ENCODE measurements around the gene EPHB1.

The EPHB1 gene

GRCh38 chr3:134839422-134839821 is 44.4 kb downstream of the EPHB1 start:
- Histone ChIP-seq H3K27ac (no peak overlapping the region), H3K4me3 (no peak overlapping the region)

- no peak overlapping the region for H3K27ac ChIP-seq
- H3K4me3 ChIP-seq = no peak overlapping the region
Measured at GRCh38 chr3:134839990-134840389, 44.9 kb downstream of the EPHB1 start.

- Histone ChIP-seq H3K4me3 (no peak overlapping the region), H3K27ac (no peak overlapping the region)
Measured at GRCh38 chr3:134840459-134840858, 45.4 kb downstream of the EPHB1 start.

GRCh38 chr3:134846084-134846483 is 51.0 kb downstream of the EPHB1 start:
- Histone ChIP-seq H3K4me3 (no peak overlapping the region), H3K27ac (no peak overlapping the region)

GRCh38 chr3:134846911-134847317 is 51.9 kb downstream of the EPHB1 start:
- no peak overlapping the region for H3K27ac ChIP-seq

GRCh38 chr3:134847349-134847748 is 52.3 kb downstream of the EPHB1 start:
- H3K27ac ChIP-seq = peak overlapping the region in 1 of 21 experiments; percentile 31
- H3K4me3 ChIP-seq = no peak overlapping the region

More at GRCh38 chr3:134846911-134847317, 51.9 kb downstream of the EPHB1 start:
- H3K4me3 ChIP-seq = no peak overlapping the region

- Histone ChIP-seq H3K27ac (no peak overlapping the region), H3K4me3 (no peak overlapping the region)
Measured at GRCh38 chr3:134849561-134849960, 54.5 kb downstream of the EPHB1 start.

GRCh38 chr3:134850761-134851160 is 55.7 kb downstream of the EPHB1 start:
- no peak overlapping the region for H3K27ac ChIP-seq
- H3K4me3 ChIP-seq = no peak overlapping the region

- H3K4me3 ChIP-seq = no peak overlapping the region
- H3K27ac ChIP-seq = peak overlapping the region in 1 of 21 experiments; percentile 51
Measured at GRCh38 chr3:134852132-134852531, 57.1 kb downstream of the EPHB1 start.

- Histone ChIP-seq H3K27ac (peak overlapping the region in 1 of 21 experiments; percentile 51), H3K4me3 (no peak overlapping the region)
Measured at GRCh38 chr3:134852893-134853351, 57.9 kb downstream of the EPHB1 start.

GRCh38 chr3:134854254-134854653 is 59.2 kb downstream of the EPHB1 start:
- Histone ChIP-seq H3K4me3 (no peak overlapping the region), H3K27ac (no peak overlapping the region)

- no peak overlapping the region for H3K27ac ChIP-seq
- no peak overlapping the region for H3K4me3 ChIP-seq
Measured at GRCh38 chr3:134857356-134857755, 62.3 kb downstream of the EPHB1 start.

GRCh38 chr3:134857776-134858362 is 62.8 kb downstream of the EPHB1 start:
- Histone ChIP-seq H3K27ac (no peak overlapping the region), H3K4me3 (no peak overlapping the region)

GRCh38 chr3:134858441-134859035 is 63.5 kb downstream of the EPHB1 start:
- Histone ChIP-seq H3K4me3 (no peak overlapping the region), H3K27ac (no peak overlapping the region)

GRCh38 chr3:134859341-134859740 is 64.3 kb downstream of the EPHB1 start:
- no peak overlapping the region for H3K27ac ChIP-seq
- no peak overlapping the region for H3K4me3 ChIP-seq

- no peak overlapping the region for H3K27ac ChIP-seq
- no peak overlapping the region for H3K4me3 ChIP-seq
Measured at GRCh38 chr3:134860141-134860540, 65.1 kb downstream of the EPHB1 start.

GRCh38 chr3:134863915-134864314 is 68.9 kb downstream of the EPHB1 start:
- Histone ChIP-seq H3K27ac (no peak overlapping the region), H3K4me3 (no peak overlapping the region)

- Histone ChIP-seq H3K4me3 (no peak overlapping the region), H3K27ac (no peak overlapping the region)
Measured at GRCh38 chr3:134864636-134865035, 69.6 kb downstream of the EPHB1 start.

- no peak overlapping the region for H3K4me3 ChIP-seq
- H3K27ac ChIP-seq = no peak overlapping the region
Measured at GRCh38 chr3:134867277-134867676, 72.2 kb downstream of the EPHB1 start.

GRCh38 chr3:134869153-134869726 is 74.2 kb downstream of the EPHB1 start:
- H3K27ac ChIP-seq = no peak overlapping the region
- no peak overlapping the region for H3K4me3 ChIP-seq

- H3K4me3 ChIP-seq = no peak overlapping the region
Measured at GRCh38 chr3:134871818-134872217, 76.8 kb downstream of the EPHB1 start.

More at GRCh38 chr3:134871818-134872217, 76.8 kb downstream of the EPHB1 start:
- no peak overlapping the region for H3K27ac ChIP-seq
